EL (cell line): ENCODE measurements around the gene NFIA.

Source experiments
- DNase-seq: peaks from one replicate; pipeline ENCODE4 v3.0.0-alpha.2; 2016

Gene NFIA

GRCh38 chr1:61480273-61480935, 398.0 kb downstream of the NFIA start:
- DNase-seq = no peak

- peak; percentile 41 for DNase-seq
Observed at GRCh38 chr1:61481315-61481715, 399.0 kb downstream of the NFIA start.

GRCh38 chr1:61482170-61482734, 399.9 kb downstream of the NFIA start:
- no peak for DNase-seq

- peak; percentile 47 for DNase-seq
Observed at GRCh38 chr1:61486783-61487536, 404.6 kb downstream of the NFIA start.

GRCh38 chr1:61487801-61488200, 405.4 kb downstream of the NFIA start:
- DNase-seq = no peak

GRCh38 chr1:61490924-61491323, 408.6 kb downstream of the NFIA start:
- DNase-seq = no peak

GRCh38 chr1:61491497-61491896, 409.1 kb downstream of the NFIA start:
- peak; percentile 54 for DNase-seq

GRCh38 chr1:61494000-61494399, 411.6 kb downstream of the NFIA start:
- DNase-seq = no peak

GRCh38 chr1:61496501-61496900, 414.1 kb downstream of the NFIA start:
- DNase-seq = peak; percentile 93

GRCh38 chr1:61497013-61497412, 414.7 kb downstream of the NFIA start:
- no peak for DNase-seq

- DNase-seq = no peak
Observed at GRCh38 chr1:61498342-61498741, 416.0 kb downstream of the NFIA start.

GRCh38 chr1:61501971-61502916, 419.9 kb downstream of the NFIA start:
- no peak for DNase-seq

GRCh38 chr1:61504305-61504704, 421.9 kb downstream of the NFIA start:
- no peak for DNase-seq

- DNase-seq = peak; percentile 64
Observed at GRCh38 chr1:61504852-61505390, 422.6 kb downstream of the NFIA start.

GRCh38 chr1:61506236-61506635, 423.9 kb downstream of the NFIA start:
- no peak for DNase-seq

GRCh38 chr1:61506944-61507500, 424.7 kb downstream of the NFIA start:
- DNase-seq = no peak
